Progenitor cell of endocrine pancreas (in vitro differentiated cells): ENCODE results near the gene SUFU. TPM values are rescaled to one million over a fixed set of nuclear protein-coding genes. Genes with fewer than 3 reads are reported as not detected.
A peak's percentile ranks its signal among the peaks of the same experiment; 100 is the strongest.

ENCODE experiments used
- DNase-seq: peaks from one replicate; pipeline ENCODE4 v3.0.0; 2021; ENCODE audit warnings: low spot score; ENCODE audit not compliant: unreplicated experiment
- H3K27ac Mint-ChIP-seq: 2 replicates; pipeline ENCODE4 v1.8.0; 2021; ENCODE audit warnings: mild to moderate bottlenecking, moderate library complexity, mixed read lengths
- H3K27me3 Mint-ChIP-seq: 2 replicates; pipeline ENCODE4 v1.8.0; 2021; ENCODE audit warnings: mixed read lengths
- H3K36me3 Mint-ChIP-seq: 2 replicates; pipeline ENCODE4 v1.8.0; 2022; ENCODE audit warnings: mixed read lengths; ENCODE audit not compliant: insufficient read depth
- H3K4me1 Mint-ChIP-seq: 2 replicates; pipeline ENCODE4 v1.8.0; 2021; ENCODE audit warnings: low read depth, mixed read lengths
- H3K4me3 Mint-ChIP-seq: 2 replicates; pipeline ENCODE4 v1.8.0; 2021; ENCODE audit warnings: low read depth, mild to moderate bottlenecking, moderate library complexity, mixed read lengths
- H3K9me3 Mint-ChIP-seq: 2 replicates; pipeline ENCODE4 v1.8.0; 2021; ENCODE audit warnings: low read depth, mixed read lengths
- total RNA-seq: library from RNA; stranded (reverse); gene quantifications from 2 replicates; pipeline ENCODE4 v1.2.1, GENCODE V29; 2021
- TF ChIP-seq, protein P1 (sequence below): fragments of 200-600 bp; sonication (generic); IDR thresholded peaks from one replicate; pipeline ENCODE4 v1.5.0; 2021; ENCODE audit warnings: antibody characterized with exemption, mild to moderate bottlenecking; ENCODE audit not compliant: unreplicated experiment

Gene SUFU
- total RNA-seq, 1 donor from 2014 or later, result 25.8 TPM

DNA sequence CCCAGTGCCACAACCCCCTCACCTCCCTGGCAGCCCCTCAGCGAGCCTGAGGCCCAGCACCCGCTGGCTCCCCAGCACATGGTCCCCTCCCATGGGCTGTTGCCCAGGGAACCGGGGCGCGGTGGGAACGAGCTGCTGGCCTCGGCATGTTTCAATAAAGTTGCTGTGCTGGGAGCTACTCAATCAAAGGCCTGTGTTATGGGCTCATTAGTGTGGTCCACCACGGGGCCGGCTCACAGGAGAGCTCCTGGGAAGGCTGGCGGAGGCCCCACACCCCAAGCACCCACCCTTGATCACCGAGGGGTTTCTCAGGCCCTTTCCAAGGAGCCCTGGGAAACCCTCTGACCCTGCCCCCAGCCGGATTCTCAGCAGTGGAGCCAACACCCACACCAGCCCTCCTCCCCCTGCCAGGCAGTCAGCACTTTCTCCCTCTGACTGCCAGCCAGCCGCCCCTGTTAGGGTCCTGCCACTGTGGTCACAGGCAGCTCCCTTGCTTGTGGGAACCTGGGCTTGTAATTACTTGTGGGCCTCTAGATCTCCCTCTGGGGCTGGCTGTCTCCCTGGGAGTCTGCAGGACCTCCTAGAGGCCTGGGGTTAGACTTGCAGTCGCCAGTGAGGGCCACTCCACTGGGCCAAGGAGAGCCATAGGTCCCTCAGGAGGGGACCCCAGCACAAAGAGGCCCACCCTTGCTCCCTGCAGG lies 115.7 kb downstream of the SUFU start:
- Mint-ChIP-seq H3K36me3 (peaks cover 10% of the 10 kb centered on the region), H3K4me3 (no peak overlapping the region), H3K27me3 (no peaks in the 10 kb centered on the region), H3K27ac (no peak overlapping the region), H3K4me1 (peaks cover 7% of the 10 kb centered on the region), H3K9me3 (no peaks in the 10 kb centered on the region)
- no peak for DNase-seq
- TF ChIP-seq, protein P1, sequence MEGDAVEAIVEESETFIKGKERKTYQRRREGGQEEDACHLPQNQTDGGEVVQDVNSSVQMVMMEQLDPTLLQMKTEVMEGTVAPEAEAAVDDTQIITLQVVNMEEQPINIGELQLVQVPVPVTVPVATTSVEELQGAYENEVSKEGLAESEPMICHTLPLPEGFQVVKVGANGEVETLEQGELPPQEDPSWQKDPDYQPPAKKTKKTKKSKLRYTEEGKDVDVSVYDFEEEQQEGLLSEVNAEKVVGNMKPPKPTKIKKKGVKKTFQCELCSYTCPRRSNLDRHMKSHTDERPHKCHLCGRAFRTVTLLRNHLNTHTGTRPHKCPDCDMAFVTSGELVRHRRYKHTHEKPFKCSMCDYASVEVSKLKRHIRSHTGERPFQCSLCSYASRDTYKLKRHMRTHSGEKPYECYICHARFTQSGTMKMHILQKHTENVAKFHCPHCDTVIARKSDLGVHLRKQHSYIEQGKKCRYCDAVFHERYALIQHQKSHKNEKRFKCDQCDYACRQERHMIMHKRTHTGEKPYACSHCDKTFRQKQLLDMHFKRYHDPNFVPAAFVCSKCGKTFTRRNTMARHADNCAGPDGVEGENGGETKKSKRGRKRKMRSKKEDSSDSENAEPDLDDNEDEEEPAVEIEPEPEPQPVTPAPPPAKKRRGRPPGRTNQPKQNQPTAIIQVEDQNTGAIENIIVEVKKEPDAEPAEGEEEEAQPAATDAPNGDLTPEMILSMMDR, result no peak

DNA sequence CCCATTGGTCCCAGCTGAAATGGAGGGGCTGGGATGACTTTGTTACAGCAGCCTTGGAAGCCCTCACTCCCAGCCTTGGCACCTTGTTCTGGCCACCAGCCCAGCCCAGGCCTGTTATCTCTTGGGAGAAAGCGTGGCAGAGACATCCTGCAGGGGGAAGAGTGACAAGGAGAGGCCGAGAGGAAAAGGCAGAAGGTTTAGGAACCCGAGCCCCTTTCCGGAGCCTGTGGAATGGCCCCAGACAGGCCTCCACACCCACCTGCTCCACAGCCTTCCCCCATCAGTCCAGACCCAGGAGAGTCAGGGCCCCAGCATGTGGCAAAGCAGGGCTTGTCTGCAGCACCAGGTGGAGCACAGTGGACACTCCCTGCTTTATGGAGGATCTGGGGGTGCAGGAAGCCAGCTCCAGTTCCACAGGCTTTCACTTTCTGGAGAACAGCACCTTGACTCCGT lies 116.4 kb downstream of the SUFU start:
- Mint-ChIP-seq H3K4me1 (peaks cover 13% of the 10 kb centered on the region), H3K36me3 (peaks cover 9% of the 10 kb centered on the region), H3K27me3 (no peaks in the 10 kb centered on the region), H3K27ac (no peak overlapping the region), H3K4me3 (no peak overlapping the region), H3K9me3 (no peaks in the 10 kb centered on the region)
- TF ChIP-seq, protein P1, result no peak
- no peak for DNase-seq

DNA sequence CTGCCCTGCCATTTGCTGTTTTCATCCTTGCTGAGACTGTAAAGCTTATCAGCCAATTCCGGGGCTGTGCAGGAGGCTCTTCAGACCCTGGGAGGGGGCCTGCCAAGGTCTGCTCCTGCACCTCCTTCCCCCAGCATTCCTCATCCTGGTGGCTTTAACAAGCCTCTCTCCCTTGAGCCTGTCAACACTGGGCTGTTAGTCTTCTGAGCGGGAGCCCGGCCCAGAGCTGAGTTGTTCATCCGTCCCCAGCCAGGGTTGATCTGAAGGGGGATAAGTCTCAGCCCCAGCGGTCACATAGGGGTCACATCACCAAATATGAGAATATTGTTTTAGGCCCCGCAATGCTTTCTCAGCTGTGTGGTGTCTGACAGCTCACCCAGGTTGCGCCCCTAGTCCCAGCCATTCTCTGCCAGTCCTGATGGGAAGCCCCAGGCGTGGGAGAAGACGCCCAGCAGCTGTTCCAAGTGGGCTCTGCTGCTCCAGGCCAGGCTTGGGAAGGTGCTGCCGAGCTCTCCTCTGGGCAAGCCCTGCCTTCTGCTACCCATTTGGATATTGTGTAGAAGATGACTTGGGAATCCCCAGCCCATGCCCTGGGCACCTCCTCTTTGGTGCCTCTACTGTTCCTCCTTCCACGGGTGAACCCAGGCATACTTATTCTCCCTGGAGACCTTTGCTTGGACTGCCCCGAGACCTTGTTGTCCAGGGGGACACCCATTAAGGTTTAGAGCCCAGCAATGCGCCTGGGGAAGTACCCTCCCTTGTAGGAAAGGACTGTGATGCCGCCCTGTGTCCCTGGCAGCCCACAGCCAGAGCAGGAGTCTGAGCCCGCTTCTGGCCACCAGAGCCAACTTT lies 117.0 kb downstream of the SUFU start:
- no peak for DNase-seq
- Mint-ChIP-seq H3K9me3 (no peaks in the 10 kb centered on the region), H3K4me3 (no peak overlapping the region), H3K4me1 (peaks cover 19% of the 10 kb centered on the region), H3K36me3 (peaks cover 9% of the 10 kb centered on the region), H3K27me3 (no peaks in the 10 kb centered on the region), H3K27ac (peak overlapping the region; percentile 89)
- TF ChIP-seq, protein P1, result no peak

DNA sequence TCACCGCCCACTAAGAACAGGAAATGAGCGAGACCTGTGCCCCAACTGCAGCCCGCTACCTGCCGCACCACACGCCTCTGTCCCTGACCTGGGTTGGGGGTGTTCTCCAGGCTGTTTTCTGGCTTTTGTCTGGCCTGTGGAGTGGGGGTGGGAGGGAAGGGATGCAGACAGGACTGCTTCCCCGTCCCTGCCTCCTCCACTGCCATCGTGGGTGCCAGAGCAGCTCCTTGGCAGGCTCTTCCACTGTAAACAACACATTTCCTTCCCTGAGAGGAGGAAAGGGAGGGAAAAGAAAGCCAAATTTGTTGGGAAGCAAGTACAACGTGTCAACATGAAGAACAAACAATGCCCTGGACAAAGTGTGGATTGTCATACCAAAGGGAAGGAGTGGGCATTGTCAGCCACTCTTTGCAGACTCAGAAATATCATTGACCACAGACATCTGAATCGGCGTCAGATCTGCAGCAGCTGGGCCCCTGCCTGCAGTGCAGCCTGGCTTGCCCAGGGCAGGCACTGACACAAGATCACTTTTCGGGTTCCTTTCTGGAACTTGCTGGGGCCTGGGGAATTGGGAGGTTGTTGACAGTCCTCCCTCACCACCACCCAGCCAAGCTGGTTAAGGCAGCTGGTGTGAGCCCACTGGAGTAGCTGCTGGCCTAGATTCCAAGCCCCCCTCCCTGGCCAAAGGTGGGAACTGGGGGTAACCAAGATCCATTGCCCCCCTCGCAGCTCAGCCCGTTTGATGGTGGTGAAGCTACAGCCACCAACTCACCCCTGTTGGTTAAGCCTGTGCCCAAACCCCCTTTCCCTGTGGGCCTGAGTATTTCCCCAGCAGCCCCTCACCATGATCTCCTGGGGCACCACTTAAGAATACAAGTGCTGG lies 117.9 kb downstream of the SUFU start:
- TF ChIP-seq, protein P1, result no peak
- peaks cover 9% of the 10 kb centered on the region for H3K36me3 Mint-ChIP-seq
- no peak for DNase-seq
- no peaks in the 10 kb centered on the region for H3K27me3 Mint-ChIP-seq
- no peak overlapping the region for H3K4me3 Mint-ChIP-seq
- H3K4me1 Mint-ChIP-seq, result peaks cover 20% of the 10 kb centered on the region
- H3K9me3 Mint-ChIP-seq, result no peaks in the 10 kb centered on the region
- H3K27ac Mint-ChIP-seq, result peak overlapping the region; percentile 89

DNA sequence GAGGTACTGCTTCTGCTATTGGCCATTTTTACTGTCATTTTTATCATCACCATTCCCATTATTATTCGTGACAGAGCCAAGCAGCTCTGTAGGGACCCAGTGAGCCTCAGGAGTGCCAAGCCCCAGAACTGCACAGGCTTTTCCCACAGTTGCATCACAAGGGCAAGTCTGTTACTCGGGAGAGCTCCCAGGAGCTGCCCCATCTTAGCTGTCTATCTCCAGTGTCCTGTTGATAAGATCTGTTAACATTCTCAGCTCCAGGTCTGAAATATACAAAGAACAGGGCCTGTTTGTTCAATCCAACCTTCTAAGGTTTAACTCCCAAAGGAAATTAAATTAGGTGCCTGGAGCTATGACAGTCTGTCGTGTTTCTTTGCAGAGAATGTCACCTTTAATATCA lies 120.3 kb downstream of the SUFU start:
- TF ChIP-seq, protein P1, result no peak
- Mint-ChIP-seq H3K27ac (no peak overlapping the region), H3K36me3 (peaks cover 3% of the 10 kb centered on the region), H3K27me3 (no peaks in the 10 kb centered on the region), H3K4me1 (peaks cover 31% of the 10 kb centered on the region), H3K4me3 (no peak overlapping the region), H3K9me3 (no peaks in the 10 kb centered on the region)
- no peak for DNase-seq
